NCI-H2029 treated with DMSO at 0.1 percent for 48 hours (cell line): ENCODE measurements around the gene HES1.
A peak's percentile ranks its signal among the peaks of the same experiment; 100 is the strongest.

Source experiments
- DNase-seq: peaks from one replicate; lab custom pipeline; 2025; lab: John Stamatoyannopoulos, UW

The HES1 gene

GRCh38 chr3:194102436-194102835, 33.5 kb upstream of the HES1 start:
- no peak for DNase-seq

GRCh38 chr3:194103505-194103904, 32.4 kb upstream of the HES1 start:
- no peak for DNase-seq

- DNase-seq, result no peak
These were observed 31.8 kb upstream of the HES1 start for GRCh38 chr3:194103983-194104751.

- no peak for DNase-seq
These were observed 30.7 kb upstream of the HES1 start for GRCh38 chr3:194105292-194105691.

- DNase-seq, result no peak
These were observed 28.8 kb upstream of the HES1 start for GRCh38 chr3:194107107-194107506.

GRCh38 chr3:194109192-194109863, 26.6 kb upstream of the HES1 start:
- DNase-seq, result no peak

GRCh38 chr3:194110483-194110882, 25.5 kb upstream of the HES1 start:
- no peak for DNase-seq

- no peak for DNase-seq
These were observed 24.6 kb upstream of the HES1 start for GRCh38 chr3:194111336-194111735.

GRCh38 chr3:194112120-194113106, 23.5 kb upstream of the HES1 start:
- DNase-seq, result peak; percentile 92

GRCh38 chr3:194114123-194114522, 21.8 kb upstream of the HES1 start:
- DNase-seq, result no peak

GRCh38 chr3:194117104-194117845, 18.7 kb upstream of the HES1 start:
- DNase-seq, result no peak

GRCh38 chr3:194118920-194119319, 17.0 kb upstream of the HES1 start:
- DNase-seq, result no peak

- no peak for DNase-seq
These were observed 15.9 kb upstream of the HES1 start for GRCh38 chr3:194119831-194120590.

GRCh38 chr3:194120789-194121770, 14.9 kb upstream of the HES1 start:
- no peak for DNase-seq

GRCh38 chr3:194121891-194122631, 13.9 kb upstream of the HES1 start:
- no peak for DNase-seq

- no peak for DNase-seq
These were observed 12.2 kb upstream of the HES1 start for GRCh38 chr3:194123726-194124125.

- no peak for DNase-seq
These were observed 11.8 kb upstream of the HES1 start for GRCh38 chr3:194124193-194124592.

- DNase-seq, result peak; percentile 88
These were observed 10.5 kb upstream of the HES1 start for GRCh38 chr3:194125442-194125841.

GRCh38 chr3:194126790-194127189, 9.2 kb upstream of the HES1 start:
- no peak for DNase-seq
